T-helper 9 cell (primary cell): Measurements from ENCODE around the gene TDP2.
"Not testable (repeated sequence)": the region's sequence is repeated elsewhere in the genome, so short reads cannot be mapped to it uniquely, and the experiment has no call there.

ENCODE experiments used
- DNase-seq: peaks from one replicate; pipeline ENCODE4 v3.0.0-alpha.2; 2020

Gene TDP2

DNA sequence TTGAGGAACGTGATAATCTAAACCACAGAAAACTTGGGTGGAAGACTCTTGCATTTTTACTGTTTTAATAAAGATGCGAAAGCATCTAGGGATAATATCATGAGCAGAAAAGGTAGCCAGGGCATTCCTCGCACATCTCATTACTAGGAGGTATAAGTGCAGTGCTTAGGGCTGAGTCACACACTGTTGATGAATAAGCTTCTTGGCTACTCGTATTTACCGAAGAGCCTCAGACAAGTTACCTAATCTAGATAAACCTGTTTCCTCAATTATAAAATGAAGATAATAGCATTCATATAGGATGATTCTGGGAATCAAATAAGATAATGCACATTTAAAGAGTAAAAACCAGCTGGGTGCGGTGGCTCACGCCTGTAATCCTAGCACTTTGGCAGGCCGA lies 19.9 kb downstream of the TDP2 start:
- no peak for DNase-seq

DNA sequence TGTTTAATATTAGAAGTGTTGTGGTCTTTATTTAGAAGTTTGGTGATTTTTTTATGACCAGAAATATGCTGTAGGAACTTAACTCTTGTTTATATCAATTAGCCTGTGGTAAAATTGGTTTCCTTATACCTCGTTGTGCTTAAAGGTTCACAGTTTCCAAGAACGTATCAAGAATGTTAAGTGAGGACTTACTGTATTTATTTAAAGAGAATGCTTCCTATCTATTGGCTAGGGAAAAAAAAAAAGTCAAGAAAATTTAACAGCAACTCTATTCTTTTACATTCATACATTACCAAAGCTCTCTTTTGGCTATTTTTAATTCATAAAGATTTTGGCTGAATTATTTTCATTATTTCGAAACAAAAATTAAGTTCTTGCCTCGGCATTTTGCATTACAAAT lies 22.3 kb downstream of the TDP2 start:
- DNase-seq = no peak

DNA sequence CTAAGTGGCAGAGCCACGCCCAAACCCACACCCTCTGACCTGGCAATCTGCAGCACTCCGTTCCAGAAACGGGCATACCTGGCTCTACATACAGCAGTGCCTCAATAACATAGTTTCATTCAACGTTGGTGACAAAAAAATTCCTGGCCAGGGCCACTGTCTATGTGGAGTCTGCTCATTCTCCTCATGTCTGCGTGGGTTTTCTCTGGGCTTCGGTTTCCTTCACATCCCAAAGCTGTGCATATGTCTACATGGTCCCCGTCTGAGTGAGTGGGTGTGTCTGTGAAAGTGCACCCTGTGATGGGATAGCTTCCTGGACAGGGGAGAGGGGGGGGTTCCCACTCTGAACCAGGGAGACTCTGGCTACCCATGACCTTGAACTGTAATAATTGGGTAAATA lies 22.8 kb downstream of the TDP2 start:
- DNase-seq = no peak

DNA sequence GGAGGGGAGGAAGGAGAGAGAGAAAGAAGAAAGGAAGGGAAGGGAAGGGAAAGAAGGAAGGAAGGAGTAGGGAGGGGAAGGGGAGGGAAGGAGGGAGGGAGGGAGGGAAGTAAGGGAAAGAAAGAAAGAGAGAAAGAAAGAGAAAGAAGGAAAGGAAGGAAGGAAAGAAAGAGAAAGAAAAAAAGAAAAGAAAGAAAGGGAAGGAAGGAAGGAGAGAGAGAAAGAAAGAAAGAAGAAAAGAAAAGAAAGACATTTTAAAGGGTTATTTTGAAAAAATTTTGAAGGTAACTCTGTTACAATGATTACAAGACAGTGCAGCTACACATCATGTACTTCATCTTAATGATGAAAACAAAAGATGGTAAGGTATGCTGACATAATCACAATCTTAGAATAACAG lies 24.6 kb downstream of the TDP2 start:
- no peak for DNase-seq

DNA sequence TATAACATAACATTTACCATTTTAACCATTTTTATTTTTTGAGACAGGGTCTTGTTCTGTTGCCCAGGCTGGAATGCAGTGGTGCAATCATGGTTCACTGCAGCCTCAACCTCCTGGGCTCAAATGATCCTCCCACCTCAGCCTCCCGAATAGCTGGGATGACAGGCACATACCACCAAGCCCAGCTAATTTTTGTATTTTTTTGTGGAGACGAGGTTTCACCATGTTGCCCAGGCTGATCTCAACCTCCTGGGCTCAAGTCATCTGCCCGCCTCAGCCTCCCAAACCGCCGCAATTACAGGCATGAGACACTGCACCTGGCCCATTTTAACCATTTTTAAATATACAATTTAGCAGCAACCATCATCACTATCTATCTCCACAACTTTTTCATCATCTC lies 26.1 kb downstream of the TDP2 start:
- DNase-seq = not testable (repeated sequence)

DNA sequence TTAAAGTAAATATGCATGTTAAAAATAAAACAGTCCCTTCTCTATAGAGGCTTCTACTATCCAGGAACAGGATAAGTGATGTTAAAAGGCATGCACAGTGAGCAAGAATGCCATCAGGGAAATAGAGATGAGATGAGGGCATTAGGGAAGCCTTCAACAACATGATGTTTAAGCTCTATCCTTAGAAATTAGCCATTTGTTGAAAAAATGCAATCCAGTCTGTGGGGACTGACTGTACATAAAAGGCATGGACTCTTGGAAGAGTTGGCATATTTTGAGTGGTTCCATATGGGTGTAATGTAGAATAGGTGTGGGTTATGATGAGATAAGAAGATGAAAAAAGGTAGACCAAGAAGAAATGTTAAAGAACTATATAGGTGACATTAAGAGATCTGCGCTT lies 26.5 kb downstream of the TDP2 start:
- DNase-seq = no peak

DNA sequence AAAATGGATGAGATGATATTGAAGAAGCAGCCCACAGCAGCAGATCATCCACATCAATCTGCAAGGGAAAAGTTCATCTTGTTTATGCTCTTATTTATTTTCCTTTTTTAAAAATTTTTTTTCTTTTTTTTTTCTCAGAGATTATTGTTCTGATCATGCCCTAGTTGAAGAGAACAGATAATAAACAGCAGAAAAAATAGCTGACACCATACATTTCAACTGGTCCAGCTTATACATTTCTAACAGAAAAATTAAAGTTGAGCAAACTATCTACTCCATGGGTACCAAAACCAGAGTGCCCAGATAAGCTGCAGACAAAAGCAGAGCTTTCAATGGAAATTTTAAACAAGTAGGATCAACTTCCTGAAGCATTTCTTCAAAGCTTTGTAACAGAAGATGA lies 30.0 kb downstream of the TDP2 start:
- DNase-seq = no peak

DNA sequence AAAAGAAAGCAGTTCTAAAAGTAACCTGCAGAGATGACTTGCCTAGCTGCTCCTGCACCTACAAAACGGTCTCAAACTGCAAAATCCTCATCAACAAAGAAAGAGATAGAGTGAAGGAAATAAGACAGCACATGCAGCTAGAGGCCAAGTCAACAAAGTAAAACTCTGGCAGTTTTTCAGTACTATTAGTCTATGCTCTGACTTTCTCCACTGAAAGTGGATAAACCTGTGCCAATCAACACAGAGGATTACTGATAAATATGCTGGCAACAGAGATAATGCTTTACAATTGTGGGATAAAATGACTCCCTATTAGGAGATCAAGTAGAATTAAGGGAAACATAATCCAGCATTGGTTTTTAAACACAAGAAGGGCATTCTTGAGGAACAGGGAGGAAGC lies 34.1 kb downstream of the TDP2 start:
- no peak for DNase-seq

DNA sequence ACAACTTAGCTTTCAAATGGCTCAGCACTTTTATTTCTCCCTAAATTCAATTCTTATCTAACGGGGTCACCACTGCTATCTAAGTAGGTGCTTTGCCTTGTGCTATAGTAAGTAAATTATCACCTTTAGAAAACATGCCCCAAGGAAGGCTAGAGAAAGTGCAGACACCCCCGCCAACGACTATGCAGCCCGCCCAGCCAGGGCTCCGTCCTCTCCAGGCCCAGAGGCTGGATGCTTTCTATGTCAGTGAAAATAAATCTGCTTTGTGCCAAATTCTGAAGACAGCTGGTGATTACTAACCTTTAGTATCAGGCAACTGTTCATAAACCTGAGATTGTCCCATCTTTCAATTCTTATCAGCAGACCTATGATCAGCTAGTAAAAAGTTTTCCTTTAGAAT lies 35.0 kb downstream of the TDP2 start:
- no peak for DNase-seq

DNA sequence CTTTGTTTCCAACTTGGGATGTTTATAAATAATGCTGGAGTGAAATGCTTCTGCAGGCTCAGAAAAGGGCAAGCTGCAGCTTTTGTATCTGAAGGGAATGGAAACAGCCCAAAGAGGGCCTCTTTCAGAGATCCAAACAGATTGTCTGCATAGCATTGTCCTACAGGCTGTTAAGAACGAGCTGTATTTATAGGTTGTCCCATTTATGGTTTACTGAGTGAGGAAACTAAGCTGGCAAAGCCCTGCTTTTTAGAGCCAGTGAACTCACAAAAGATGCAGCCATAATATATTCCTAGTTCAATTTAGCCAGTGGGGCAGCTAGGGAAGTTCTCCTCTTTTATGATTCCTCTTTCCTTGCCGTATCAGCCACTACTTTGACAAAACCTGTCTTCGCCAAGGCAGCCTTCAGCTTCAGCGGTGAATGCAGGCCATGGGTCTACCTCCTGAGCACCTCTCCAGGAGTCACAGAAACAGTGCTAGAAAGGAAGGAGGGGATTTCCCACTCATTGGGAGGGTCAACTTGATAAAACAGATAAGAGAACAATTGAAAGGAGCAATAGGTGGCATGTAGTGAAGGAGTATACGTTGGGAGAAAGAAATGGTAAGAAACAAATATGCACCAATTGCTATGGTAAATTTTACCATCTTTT lies 35.7 kb downstream of the TDP2 start:
- no peak for DNase-seq

DNA sequence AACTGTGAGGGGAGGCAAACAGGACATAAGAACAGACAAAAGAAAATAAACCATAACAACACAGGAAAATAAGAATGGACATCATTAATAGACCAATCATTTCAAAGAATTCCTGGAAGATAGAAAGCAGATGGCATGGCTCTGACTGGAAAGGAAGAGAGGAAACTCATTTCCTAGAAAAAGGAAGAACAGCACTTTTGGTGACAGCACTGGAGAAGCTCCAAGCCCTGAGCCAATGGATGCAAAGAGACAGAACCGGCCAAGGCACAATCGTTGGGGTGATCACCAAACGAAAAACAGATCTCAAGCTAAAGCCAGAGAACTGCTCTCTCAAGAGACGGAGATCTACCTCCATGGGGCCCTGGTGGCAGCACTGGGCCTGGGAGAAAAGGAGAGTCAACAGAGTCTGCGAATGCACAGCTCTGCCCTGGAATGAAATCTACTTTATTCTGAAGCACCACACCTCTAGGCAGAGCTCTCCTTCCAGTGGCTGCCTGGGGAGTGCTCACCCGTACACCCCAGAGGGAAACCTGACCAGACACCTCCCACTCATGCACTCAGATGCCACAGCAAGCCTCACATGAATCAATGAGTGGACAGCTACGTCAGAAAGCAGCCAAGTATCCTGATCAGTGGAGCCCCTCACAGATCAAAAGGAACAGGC lies 44.9 kb downstream of the TDP2 start:
- no peak for DNase-seq

DNA sequence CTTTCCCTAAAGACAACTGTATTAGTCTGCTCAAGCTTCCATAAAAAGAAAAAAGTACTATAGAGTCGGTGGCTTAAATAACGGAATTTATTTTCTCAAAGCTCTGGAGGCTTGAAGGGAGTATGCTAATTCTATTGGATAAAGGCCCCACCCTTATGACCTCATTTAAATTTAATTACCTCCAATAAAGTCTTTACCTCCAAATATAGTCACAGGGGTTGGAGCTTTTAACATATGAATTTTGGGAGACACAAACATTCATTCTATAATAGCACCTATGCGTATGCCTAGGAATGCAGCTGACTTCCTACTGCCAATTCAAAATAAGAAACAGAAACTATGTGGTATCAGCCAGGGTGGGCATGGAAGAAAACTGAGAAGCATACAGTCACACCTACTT lies 46.1 kb downstream of the TDP2 start:
- DNase-seq = no peak

DNA sequence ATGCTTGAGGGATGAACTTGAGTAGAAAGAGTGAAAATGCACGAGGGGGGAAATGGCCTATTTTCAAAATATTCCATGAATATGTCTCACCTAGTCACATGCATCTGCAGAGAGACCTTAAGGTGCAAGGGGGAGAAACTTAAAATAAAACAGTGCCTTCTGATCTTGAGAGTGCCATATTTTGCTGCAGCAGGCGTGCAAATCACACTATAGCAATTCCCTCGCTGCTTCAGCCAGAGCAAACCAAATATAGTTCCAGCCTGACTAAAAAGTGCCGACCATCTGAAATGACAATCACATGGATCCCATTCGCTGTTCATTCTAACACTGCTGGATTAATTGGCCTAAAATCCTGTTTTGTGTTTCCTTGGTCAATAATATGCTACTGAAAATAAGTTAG lies 47.0 kb downstream of the TDP2 start:
- no peak for DNase-seq

DNA sequence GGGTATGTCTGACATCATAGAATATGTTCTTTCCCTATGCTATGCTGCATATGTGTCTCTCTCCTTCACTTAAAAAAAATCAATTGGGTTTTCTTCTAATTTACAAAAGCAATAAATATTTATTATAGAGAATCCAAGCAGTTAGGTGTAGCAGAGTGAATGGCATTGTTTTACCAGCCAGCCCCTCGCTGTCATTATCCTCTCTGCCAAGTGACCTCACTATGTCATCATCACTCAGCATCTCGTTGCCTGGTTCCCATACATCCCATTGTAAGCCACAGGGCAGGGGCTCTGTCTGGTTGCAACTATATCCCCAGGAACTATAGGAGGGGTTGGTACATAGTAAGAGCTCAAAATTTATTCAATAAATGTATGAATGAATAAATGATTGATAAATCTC lies 52.1 kb downstream of the TDP2 start:
- DNase-seq = no peak

DNA sequence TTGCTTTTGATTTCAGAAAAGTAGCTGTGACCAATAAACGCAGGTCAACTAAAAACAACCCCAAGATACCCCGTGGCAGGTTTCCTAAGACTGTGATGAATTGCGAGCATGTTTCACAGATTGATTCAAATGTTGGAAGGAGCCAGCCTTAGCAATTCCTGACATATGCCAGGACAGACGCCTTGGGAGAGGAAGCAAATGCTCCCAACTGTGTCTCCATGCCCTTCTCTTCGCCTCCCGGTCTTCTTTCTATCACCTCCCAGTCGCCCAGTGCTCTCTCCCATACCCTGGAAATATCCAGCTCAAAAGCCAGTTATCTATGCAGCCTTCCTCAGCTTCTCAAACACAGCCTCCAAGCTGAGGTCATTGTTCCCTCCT lies 52.7 kb downstream of the TDP2 start:
- DNase-seq = no peak

DNA sequence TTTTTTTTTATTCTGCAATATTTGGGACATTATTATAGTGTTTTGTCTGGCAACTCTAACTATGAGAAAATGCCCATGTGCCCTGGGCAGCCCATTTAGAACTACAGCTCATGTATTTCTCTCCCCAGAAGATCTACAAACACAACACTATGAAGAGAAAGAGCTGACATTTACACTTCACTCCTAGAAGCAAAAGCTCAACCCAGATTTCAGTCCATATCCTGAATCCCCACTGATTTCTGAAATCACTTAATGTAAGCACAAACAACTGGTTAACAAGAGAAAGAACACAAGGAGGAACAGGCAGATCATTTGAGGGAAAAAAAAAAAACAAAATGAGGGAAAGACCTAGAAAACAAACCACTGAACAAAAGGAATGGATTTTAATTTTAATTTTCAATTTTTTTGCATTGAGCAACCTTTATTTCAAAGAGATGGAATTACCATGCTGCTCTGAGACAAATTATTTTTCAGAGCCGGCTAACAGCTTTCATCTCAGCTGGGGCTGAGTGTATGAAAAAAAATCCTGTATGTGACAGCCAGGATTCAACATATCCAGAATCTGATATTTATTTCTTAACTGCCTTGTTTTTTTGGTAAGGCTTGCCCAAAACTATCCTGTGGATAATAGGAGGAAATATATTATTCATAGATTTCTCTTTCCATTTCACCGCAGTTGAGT lies 53.2 kb downstream of the TDP2 start:
- DNase-seq = no peak

DNA sequence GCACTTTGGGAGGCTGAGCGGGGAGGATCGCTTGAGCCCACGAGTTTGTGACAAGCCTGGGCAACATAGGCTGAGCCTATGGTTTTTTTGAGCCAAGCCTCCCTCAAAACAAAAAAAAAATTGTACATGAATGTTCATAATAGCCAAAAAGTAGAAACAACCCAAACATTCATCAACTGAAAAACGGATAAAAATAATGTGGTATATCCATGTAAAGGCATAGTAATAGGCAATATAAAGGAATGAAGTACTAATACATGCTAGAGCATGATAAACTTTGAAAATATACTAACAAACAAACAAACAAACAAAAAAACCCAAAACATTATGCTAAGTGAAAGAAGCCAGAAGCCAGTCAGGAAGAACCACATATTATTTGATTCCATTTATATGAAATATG lies 56.0 kb downstream of the TDP2 start:
- no peak for DNase-seq

DNA sequence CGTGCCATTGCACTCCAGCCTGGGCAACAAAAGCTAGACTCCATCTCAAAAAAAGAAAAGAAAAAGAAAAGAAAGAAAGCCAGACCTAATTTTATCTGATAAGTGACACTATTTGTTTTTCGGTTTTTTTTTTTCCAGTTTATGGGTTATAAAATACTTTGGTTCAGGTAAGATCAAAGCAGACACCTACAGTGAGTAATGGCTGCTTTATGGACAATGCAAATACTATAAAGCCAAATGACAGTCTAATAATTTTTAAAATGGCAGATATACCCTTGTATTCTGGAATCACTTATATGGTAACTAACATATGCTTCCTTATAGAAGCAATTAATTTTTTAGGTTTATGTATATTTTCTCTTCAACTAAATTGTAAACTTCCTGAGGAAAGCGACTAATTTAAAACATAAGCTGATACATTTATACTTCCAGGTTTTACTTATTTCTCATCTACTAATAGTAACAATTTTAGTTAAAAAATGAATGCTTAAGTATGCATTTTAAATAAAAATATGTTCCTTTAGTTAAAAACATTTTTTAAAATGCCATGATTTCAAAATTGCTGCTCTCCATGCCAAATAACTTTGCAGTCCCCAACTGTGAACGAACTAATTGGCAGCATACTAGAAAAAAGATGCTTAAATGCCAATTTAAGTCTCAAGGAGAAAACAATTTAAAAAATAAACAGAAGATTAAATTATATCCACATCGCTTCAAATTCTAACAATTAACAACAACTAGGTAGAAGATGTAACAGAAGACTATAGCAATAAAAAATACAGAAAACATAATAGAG lies 59.2 kb downstream of the TDP2 start:
- no peak for DNase-seq

DNA sequence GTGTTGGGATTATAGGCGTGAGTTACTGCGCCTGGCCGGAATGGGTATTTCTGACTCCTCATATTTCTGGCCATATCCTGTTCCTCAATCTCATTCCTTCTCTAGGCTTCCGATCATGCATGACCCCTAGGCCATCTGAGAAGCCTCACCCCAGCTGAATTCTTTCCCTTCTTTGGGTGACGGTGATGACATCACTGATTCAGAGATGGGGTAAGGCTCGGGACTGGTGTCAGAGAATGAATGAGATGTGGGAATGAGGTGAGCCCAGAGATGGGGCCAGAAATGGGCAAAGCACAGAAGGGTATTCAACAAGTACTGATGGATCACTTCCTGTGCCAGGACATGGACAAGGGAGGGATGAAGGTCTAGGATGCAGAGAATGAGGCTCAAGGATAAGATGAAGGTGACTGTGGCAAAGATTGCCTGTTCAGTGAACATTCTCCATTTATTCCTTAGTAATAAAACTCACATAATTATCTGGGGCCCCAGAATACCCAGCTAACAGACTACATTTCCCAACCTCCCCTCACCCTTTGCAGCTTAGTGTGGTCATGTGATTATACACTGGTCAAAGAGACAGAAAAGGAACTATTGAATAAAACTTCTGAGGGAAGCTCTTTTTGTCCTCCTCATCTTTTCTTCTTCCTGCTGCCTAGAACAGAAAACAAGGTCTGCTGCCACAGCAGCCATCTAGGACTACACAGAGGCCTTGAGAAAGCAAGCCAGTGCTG lies 60.3 kb downstream of the TDP2 start:
- DNase-seq = no peak

DNA sequence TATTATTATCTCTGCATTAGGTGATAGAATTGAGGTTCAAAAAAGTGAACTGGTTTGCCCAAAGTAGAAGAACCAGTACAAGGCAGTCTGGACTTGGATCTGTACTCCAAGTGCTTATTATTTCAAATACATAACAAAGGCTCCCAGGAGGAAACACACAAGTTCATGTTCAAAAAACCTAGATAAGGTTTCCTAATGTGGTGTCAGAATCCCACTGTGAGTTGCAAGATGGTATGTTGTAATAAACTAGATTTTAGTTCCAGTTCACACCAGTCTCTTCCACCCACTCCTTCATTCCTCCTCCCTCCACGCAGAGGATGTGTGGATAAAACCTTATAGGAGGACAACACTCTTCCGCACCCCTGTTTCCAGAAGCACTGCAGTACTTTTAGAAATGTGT lies 63.5 kb downstream of the TDP2 start:
- DNase-seq = no peak

DNA sequence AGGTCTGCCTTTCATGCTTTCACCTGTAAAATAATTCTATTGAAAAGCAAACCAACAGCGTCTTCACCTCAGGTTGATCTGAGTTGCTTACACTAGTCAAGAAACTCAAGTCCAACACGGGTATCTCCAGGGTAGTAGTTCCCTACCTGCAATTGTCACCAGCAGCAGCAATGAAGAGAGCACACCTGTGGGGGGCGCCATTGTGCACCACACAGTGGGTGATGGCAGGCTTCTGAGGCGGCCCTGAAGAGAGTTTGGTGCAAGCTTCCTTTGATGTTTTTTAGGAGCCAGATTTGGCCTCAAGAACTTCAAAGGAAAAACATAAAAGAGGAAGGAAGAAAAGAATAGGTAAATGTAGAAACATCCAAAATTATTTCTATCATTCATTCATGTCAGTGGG lies 65.8 kb downstream of the TDP2 start:
- DNase-seq = no peak
